Ishikawa (cell line): ENCODE data around the gene MORC1.

ENCODE experiments used
- CEBPB ChIP-seq: IDR thresholded peaks from 2 replicates; pipeline ENCODE4 v1.6.1; 2012
- CREB1 ChIP-seq: IDR thresholded peaks from 2 replicates; pipeline ENCODE4 v1.6.1; 2012; ENCODE audit warnings: low read depth
- EGR1 ChIP-seq: IDR thresholded peaks from 2 replicates; pipeline ENCODE4 v1.6.1; 2012
- EP300 ChIP-seq: IDR thresholded peaks from 2 replicates; pipeline ENCODE4 v1.6.1; 2012; ENCODE audit warnings: borderline replicate concordance
- FOXM1 ChIP-seq: IDR thresholded peaks from 2 replicates; pipeline ENCODE4 v1.6.1; 2012; ENCODE audit warnings: low read depth, borderline replicate concordance
- NFIC ChIP-seq: IDR thresholded peaks from 2 replicates; pipeline ENCODE4 v1.6.1; 2012
- REST ChIP-seq: IDR thresholded peaks from 2 replicates; pipeline ENCODE4 v1.6.1; 2012; ENCODE audit warnings: low read depth, mild to moderate bottlenecking
- TAF1 ChIP-seq: IDR thresholded peaks from 2 replicates; pipeline ENCODE4 v1.6.1; 2012; ENCODE audit warnings: low read depth, mild to moderate bottlenecking
- YY1 ChIP-seq: IDR thresholded peaks from 2 replicates; pipeline ENCODE4 v1.6.1; 2012; ENCODE audit warnings: low read depth
- ZBTB7A ChIP-seq: IDR thresholded peaks from 2 replicates; pipeline ENCODE4 v1.6.1; 2012; ENCODE audit warnings: low read depth

GRCh38 chr3:109098079-109098644, 19.8 kb downstream of the MORC1 start:
- TF ChIP-seq TAF1 (no peak), EP300 (no peak), CEBPB (no peak), YY1 (no peak), REST (no peak), NFIC (no peak), CREB1 (no peak), ZBTB7A (no peak), EGR1 (no peak), FOXM1 (no peak)
